Measurements from ENCODE around the gene OR10V1. TPM values are rescaled to one million over a fixed set of nuclear protein-coding genes. Genes with fewer than 3 reads are reported as not detected.

Gene OR10V1
- total and polyA plus RNA-seq, 3 donors from 2014 or later = 0.39 TPM; not detected in 2

- Histone ChIP-seq H3K9me3 (no peaks in the 10 kb centered on the region), H3K27me3 (no peaks in the 10 kb centered on the region), H3K27ac (peak overlapping the region; percentile 91 to 98), H3K4me3 (peak overlapping the region; percentile 94 to 95), H3K36me3 (ENCODE audit: low read depth, missing control alignments) (no peaks in the 10 kb centered on the region), H3K4me1 (peaks cover 9% of the 10 kb centered on the region)
- TF ChIP-seq POLR2A (IDR thresholded peaks at IDR 0.05) (no peak), CTCF (IDR thresholded peaks at IDR 0.05) (peak in 2 of 3 experiments; percentile 20 to 49)
- peak; percentile 79 for DNase-seq
- WGBS, 2 donors = 0% methylated on average over 10 to 32 of the region's 39 CpGs
- intact Hi-C loops (cut with DNase I; ENCODE audit: low total_unique reads) = loop anchor here (10.0 kb wide), 1 partner anchor 104 kb away; no protein-coding TSS in a partner anchor
Measured at GRCh38 chr11:59668188-59668949, 45.3 kb downstream of the OR10V1 start.

- Histone ChIP-seq H3K4me1 (peaks cover 9% of the 10 kb centered on the region), H3K4me3 (peak overlapping the region; percentile 94 to 95), H3K27me3 (no peaks in the 10 kb centered on the region), H3K9me3 (no peaks in the 10 kb centered on the region), H3K36me3 (ENCODE audit: low read depth, missing control alignments) (no peaks in the 10 kb centered on the region), H3K27ac (peak overlapping the region; percentile 91 to 98)
- intact Hi-C loops (cut with DNase I; ENCODE audit: low total_unique reads) = loop anchor here (10.0 kb wide), 1 partner anchor 103 kb away; no protein-coding TSS in a partner anchor
- WGBS, 2 donors = 18 to 20% methylated on average over 3 of the region's 3 CpGs
- no peak for DNase-seq
- TF ChIP-seq POLR2A (IDR thresholded peaks at IDR 0.05) = no peak
- no peak for TF ChIP-seq CTCF (IDR thresholded peaks at IDR 0.05)
Measured at GRCh38 chr11:59667812-59668187, 45.8 kb downstream of the OR10V1 start.

- no peak for DNase-seq
- intact Hi-C loops (cut with DNase I; ENCODE audit: low total_unique reads) = loop anchor here (10.0 kb wide), 1 partner anchor 102 kb away; no protein-coding TSS in a partner anchor
- H3K27me3 ChIP-seq = no peaks in the 10 kb centered on the region
- H3K27ac ChIP-seq = no peak overlapping the region
- H3K4me3 ChIP-seq = no peak overlapping the region
- H3K36me3 ChIP-seq (ENCODE audit: low read depth, missing control alignments) = no peaks in the 10 kb centered on the region
- peaks cover 9% of the 10 kb centered on the region for H3K4me1 ChIP-seq
- TF ChIP-seq POLR2A (IDR thresholded peaks at IDR 0.05) (no peak), CTCF (IDR thresholded peaks at IDR 0.05) (no peak)
- no peaks in the 10 kb centered on the region for H3K9me3 ChIP-seq
- WGBS, 2 donors = 37 to 41% methylated on average over 1 of the region's 1 CpG
Measured at GRCh38 chr11:59666969-59667368, 46.7 kb downstream of the OR10V1 start.

Other genes starting within 250 kb of the OR10V1 start
- gene OR4D10, start 240.5 kb downstream of the OR10V1 start, total RNA-seq = under 1 TPM in 1 of 2 donors, not detected in 1; 0.24 TPM
- not detected for gene OR4D10, start 240.5 kb downstream of the OR10V1 start, polyA plus RNA-seq (ENCODE audit: insufficient read depth, low read depth, low replicate concordance)
- not detected for gene OR4D11, start 210.3 kb downstream of the OR10V1 start, total RNA-seq
- gene OR4D11, start 210.3 kb downstream of the OR10V1 start, polyA plus RNA-seq (ENCODE audit: insufficient read depth, low read depth, low replicate concordance) = not detected
- gene OR4D9, start 202.3 kb downstream of the OR10V1 start, total RNA-seq = not detected
- not detected for gene OR4D9, start 202.3 kb downstream of the OR10V1 start, polyA plus RNA-seq (ENCODE audit: insufficient read depth, low read depth, low replicate concordance)
- 10 to 100 TPM; 49.2 to 63.1 TPM for gene OSBP, start 98.1 kb downstream of the OR10V1 start, total RNA-seq
- 45.0 TPM for gene OSBP, start 98.1 kb downstream of the OR10V1 start, polyA plus RNA-seq (ENCODE audit: insufficient read depth, low read depth, low replicate concordance)
- gene PATL1, start 44.8 kb downstream of the OR10V1 start, total RNA-seq = 10 to 100 TPM; 22.5 to 24.0 TPM
- 25.4 TPM for gene PATL1, start 44.8 kb downstream of the OR10V1 start, polyA plus RNA-seq (ENCODE audit: insufficient read depth, low read depth, low replicate concordance)
- 100 to 1,000 TPM in 1 of 2 donors, 10 to 100 TPM in 1; 94.3 to 103 TPM for gene STX3, start 41.5 kb upstream of the OR10V1 start, total RNA-seq
- 25.3 TPM for gene STX3, start 41.5 kb upstream of the OR10V1 start, polyA plus RNA-seq (ENCODE audit: insufficient read depth, low read depth, low replicate concordance)
- 100 to 1,000 TPM in 1 of 2 donors, 10 to 100 TPM in 1; 87.9 to 103 TPM for gene MRPL16, start 96.9 kb upstream of the OR10V1 start, total RNA-seq
- gene MRPL16, start 96.9 kb upstream of the OR10V1 start, polyA plus RNA-seq (ENCODE audit: insufficient read depth, low read depth, low replicate concordance) = 65.8 TPM
- gene CBLIF, start 131.7 kb upstream of the OR10V1 start, total RNA-seq = under 1 TPM in 1 of 2 donors, not detected in 1; 0.37 TPM
- 0.54 TPM for gene CBLIF, start 131.7 kb upstream of the OR10V1 start, polyA plus RNA-seq (ENCODE audit: insufficient read depth, low read depth, low replicate concordance)
- 1 to 10 TPM; 1.6 to 4.3 TPM for gene TCN1, start 152.6 kb upstream of the OR10V1 start, total RNA-seq
- gene TCN1, start 152.6 kb upstream of the OR10V1 start, polyA plus RNA-seq (ENCODE audit: insufficient read depth, low read depth, low replicate concordance) = 1.1 TPM
- not detected for gene OOSP3, start 164.9 kb upstream of the OR10V1 start, total RNA-seq
- gene OOSP3, start 164.9 kb upstream of the OR10V1 start, polyA plus RNA-seq (ENCODE audit: insufficient read depth, low read depth, low replicate concordance) = 0.83 TPM
- under 1 TPM in 1 of 2 donors, not detected in 1; 0.37 TPM for gene OOSP1, start 224.6 kb upstream of the OR10V1 start, total RNA-seq
- not detected for gene OOSP1, start 224.6 kb upstream of the OR10V1 start, polyA plus RNA-seq (ENCODE audit: insufficient read depth, low read depth, low replicate concordance)

Data from testis (tissue), 3 donors.